Gastrocnemius medialis (tissue), 4 donors: ENCODE data around the gene DPF1.

Source experiments
- POLR2A ChIP-seq, 2 donors: fragments of 450-650 bp; IDR thresholded peaks; one replicate each; pipeline ENCODE4 v1.6.1; 2017; ENCODE audit warnings: antibody characterized with exemption in 2 of 2, mild to moderate bottlenecking in 2 of 2, moderate library complexity in 2 of 2
- TF ChIP-seq, protein P1 (sequence below), 5 experiments: fragments of 450-650 bp in 3 of 5; fragments of 200-600 bp in 2 of 5; sonication (generic) in 2 of 5; IDR thresholded peaks in 4 of 5; conservative IDR thresholded peaks in 1 of 5; 1 replicate in 4 of 5; 2 replicates in 1 of 5; pipeline ENCODE4 v1.5.1; 2016 to 2019; ENCODE audit warnings: antibody characterized with exemption in 5 of 5, mild to moderate bottlenecking in 3 of 5, moderate library complexity in 3 of 5

DNA sequence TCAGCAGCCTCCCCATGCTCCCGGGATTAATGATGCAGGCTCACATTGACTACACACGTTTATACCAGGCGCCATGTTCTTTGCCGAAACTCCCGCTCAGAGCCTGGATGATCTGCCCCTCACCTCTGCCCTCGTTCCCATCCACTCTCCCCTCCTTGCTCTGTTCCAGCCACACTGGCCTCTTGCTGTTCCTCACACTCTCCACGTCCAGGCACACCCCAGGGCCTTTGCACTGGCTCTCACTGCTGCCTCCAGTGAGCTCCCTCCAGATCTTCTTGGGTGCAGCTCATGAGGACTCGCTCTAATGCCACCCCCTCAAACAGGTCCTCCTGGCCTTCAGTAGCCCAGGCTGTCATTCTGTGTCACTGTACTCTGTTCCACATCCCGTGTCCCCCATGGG lies 39.2 kb downstream of the DPF1 start:
- TF ChIP-seq, protein P1, sequence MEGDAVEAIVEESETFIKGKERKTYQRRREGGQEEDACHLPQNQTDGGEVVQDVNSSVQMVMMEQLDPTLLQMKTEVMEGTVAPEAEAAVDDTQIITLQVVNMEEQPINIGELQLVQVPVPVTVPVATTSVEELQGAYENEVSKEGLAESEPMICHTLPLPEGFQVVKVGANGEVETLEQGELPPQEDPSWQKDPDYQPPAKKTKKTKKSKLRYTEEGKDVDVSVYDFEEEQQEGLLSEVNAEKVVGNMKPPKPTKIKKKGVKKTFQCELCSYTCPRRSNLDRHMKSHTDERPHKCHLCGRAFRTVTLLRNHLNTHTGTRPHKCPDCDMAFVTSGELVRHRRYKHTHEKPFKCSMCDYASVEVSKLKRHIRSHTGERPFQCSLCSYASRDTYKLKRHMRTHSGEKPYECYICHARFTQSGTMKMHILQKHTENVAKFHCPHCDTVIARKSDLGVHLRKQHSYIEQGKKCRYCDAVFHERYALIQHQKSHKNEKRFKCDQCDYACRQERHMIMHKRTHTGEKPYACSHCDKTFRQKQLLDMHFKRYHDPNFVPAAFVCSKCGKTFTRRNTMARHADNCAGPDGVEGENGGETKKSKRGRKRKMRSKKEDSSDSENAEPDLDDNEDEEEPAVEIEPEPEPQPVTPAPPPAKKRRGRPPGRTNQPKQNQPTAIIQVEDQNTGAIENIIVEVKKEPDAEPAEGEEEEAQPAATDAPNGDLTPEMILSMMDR (IDR thresholded peaks at IDR 0.05 in 4 of 5, conservative IDR thresholded peaks at IDR 0.05 in 1 of 5): no peak
- TF ChIP-seq POLR2A (IDR thresholded peaks at IDR 0.05): no peak
